HepG2 (cell line): ENCODE measurements around the gene FAM187B. TPM values are rescaled to one million over a fixed set of nuclear protein-coding genes. Genes with fewer than 3 reads are reported as not detected.

Experiments
- AHR ChIP-seq: IDR thresholded peaks from 2 replicates; pipeline ENCODE4 v1.6.1; 2018; ENCODE audit warnings: missing genetic modification reagents, missing compliant biosample characterization
- ARNT ChIP-seq: fragments of 450-650 bp; IDR thresholded peaks from 2 replicates; pipeline ENCODE4 v1.6.1; 2017
- CERS6 ChIP-seq: sonication (generic); formaldehyde crosslinking; IDR thresholded peaks from 2 replicates; pipeline ENCODE4 v1.5.0; 2020; ENCODE audit warnings: missing genetic modification reagents
- DNMT3B ChIP-seq: conservative IDR thresholded peaks from 2 replicates; pipeline ENCODE4 v1.6.1; 2016; ENCODE audit warnings: missing biosample characterization, control low read depth
- HNRNPLL ChIP-seq: fragments of 200-400 bp; formaldehyde crosslinking; IDR thresholded peaks from 2 replicates; pipeline ENCODE4 v1.6.1; 2017; ENCODE audit warnings: mild to moderate bottlenecking, low read depth, low read length; ENCODE audit not compliant: poor library complexity, severe bottlenecking
- KAT2B ChIP-seq: fragments of 150-350 bp; IDR thresholded peaks from 2 replicates; pipeline ENCODE4 v1.6.1; 2014; ENCODE audit warnings: low read depth, low read length, borderline replicate concordance
- KDM6A ChIP-seq: IDR thresholded peaks from 2 replicates; pipeline ENCODE4 v1.6.1; 2016; ENCODE audit warnings: low read depth
- MAZ ChIP-seq, 2 experiments: sonication (generic) in 1 of 2; formaldehyde crosslinking in 1 of 2; IDR thresholded peaks; 2 replicates each; pipeline versions ENCODE4 v1.5.0 to v1.6.1; 2012 to 2020; ENCODE audit warnings: low read depth in 2 of 2, mild to moderate bottlenecking in 2 of 2, borderline replicate concordance in 1 of 2, improper control_type of control experiment in 1 of 2, low read length in 1 of 2, missing genetic modification reagents in 1 of 2, moderate library complexity in 1 of 2
- PITX1 ChIP-seq: sonication (generic); formaldehyde crosslinking; IDR thresholded peaks from 2 replicates; pipeline ENCODE4 v1.5.1; 2020; ENCODE audit warnings: mild to moderate bottlenecking, missing genetic modification reagents
- REXO4 ChIP-seq: sonication (generic); formaldehyde crosslinking; IDR thresholded peaks from 2 replicates; pipeline ENCODE4 v1.8.0; 2022; ENCODE audit warnings: missing genetic modification reagents, mild to moderate bottlenecking, borderline replicate concordance
- SALL1 ChIP-seq: sonication (generic); formaldehyde crosslinking; IDR thresholded peaks from 2 replicates; pipeline ENCODE4 v1.8.0; 2022; ENCODE audit warnings: mild to moderate bottlenecking, missing genetic modification reagents
- WIZ ChIP-seq: sonication (generic); formaldehyde crosslinking; IDR thresholded peaks from 2 replicates; pipeline ENCODE4 v1.5.1; 2020; ENCODE audit warnings: mild to moderate bottlenecking, missing genetic modification reagents
- ZBTB7B ChIP-seq: sonication (generic); formaldehyde crosslinking; IDR thresholded peaks from 2 replicates; pipeline ENCODE4 v1.4.0; 2020; ENCODE audit warnings: missing genetic modification reagents
- ZNF282 ChIP-seq: fragments of 450-650 bp; IDR thresholded peaks from 2 replicates; pipeline ENCODE4 v1.6.1; 2018; ENCODE audit not compliant: partially characterized antibody
- ZNF75D ChIP-seq: sonication (generic); formaldehyde crosslinking; IDR thresholded peaks from 2 replicates; pipeline ENCODE4 v1.8.1; 2023; ENCODE audit warnings: missing genetic modification reagents, mild to moderate bottlenecking, borderline replicate concordance
- polyA plus RNA-seq, 8 experiments: library from polyadenylated mRNA; depleted of rRNA in 3 of 8; stranded (reverse) in 7 of 8; unstranded in 1 of 8; fragments of >200 nt; fragmentation: Illumina TruSeq in 4 of 8; extraction: Trizol in 4 of 8; gene quantifications; 2 replicates each; pipeline versions ENCODE4 v1.2.1 to v1.2.3, GENCODE V29; 2011 to 2016; ENCODE audit warnings: low read depth in 4 of 8, missing spikeins in 1 of 8, mixed read lengths in 1 of 8; ENCODE audit not compliant: insufficient read depth in 1 of 8
- total RNA-seq, 5 experiments: library from RNA; depleted of rRNA; stranded (reverse); fragments of >200 nt; fragmentation: Illumina TruSeq; extraction: Trizol; gene quantifications; 2 replicates each; pipeline ENCODE4 v1.2.3, GENCODE V29; 2016; ENCODE audit warnings: low read depth in 1 of 5
- TF ChIP-seq, protein P1 (sequence below): sonication (generic); formaldehyde crosslinking; IDR thresholded peaks from 2 replicates; pipeline ENCODE4 v1.8.0; 2022; ENCODE audit warnings: missing genetic modification reagents, mild to moderate bottlenecking, inconsistent platforms, borderline replicate concordance
- TF ChIP-seq, protein P2 (sequence below): sonication (generic); formaldehyde crosslinking; IDR thresholded peaks from 2 replicates; pipeline ENCODE4 v1.4.0; 2020; ENCODE audit warnings: missing genetic modification reagents
- TF ChIP-seq, protein P3 (sequence below): sonication (generic); formaldehyde crosslinking; IDR thresholded peaks from 2 replicates; pipeline ENCODE4 v1.8.0; 2022; ENCODE audit warnings: mild to moderate bottlenecking, missing genetic modification reagents, moderate library complexity
- TF ChIP-seq, protein P4 (sequence below), 2 experiments: sonication (generic) in 1 of 2; formaldehyde crosslinking in 1 of 2; IDR thresholded peaks; 2 replicates each; pipeline versions ENCODE4 v1.4.0 to v1.6.1; 2016 to 2020; ENCODE audit warnings: borderline replicate concordance in 1 of 2, low read depth in 1 of 2, mild to moderate bottlenecking in 1 of 2, missing genetic modification reagents in 1 of 2

FAM187B gene
- total and polyA plus RNA-seq, 2 of the 13 experiments (the other 11 are each of a cell fraction or from before 2014, with no cell fraction given) = not detected

DNA sequence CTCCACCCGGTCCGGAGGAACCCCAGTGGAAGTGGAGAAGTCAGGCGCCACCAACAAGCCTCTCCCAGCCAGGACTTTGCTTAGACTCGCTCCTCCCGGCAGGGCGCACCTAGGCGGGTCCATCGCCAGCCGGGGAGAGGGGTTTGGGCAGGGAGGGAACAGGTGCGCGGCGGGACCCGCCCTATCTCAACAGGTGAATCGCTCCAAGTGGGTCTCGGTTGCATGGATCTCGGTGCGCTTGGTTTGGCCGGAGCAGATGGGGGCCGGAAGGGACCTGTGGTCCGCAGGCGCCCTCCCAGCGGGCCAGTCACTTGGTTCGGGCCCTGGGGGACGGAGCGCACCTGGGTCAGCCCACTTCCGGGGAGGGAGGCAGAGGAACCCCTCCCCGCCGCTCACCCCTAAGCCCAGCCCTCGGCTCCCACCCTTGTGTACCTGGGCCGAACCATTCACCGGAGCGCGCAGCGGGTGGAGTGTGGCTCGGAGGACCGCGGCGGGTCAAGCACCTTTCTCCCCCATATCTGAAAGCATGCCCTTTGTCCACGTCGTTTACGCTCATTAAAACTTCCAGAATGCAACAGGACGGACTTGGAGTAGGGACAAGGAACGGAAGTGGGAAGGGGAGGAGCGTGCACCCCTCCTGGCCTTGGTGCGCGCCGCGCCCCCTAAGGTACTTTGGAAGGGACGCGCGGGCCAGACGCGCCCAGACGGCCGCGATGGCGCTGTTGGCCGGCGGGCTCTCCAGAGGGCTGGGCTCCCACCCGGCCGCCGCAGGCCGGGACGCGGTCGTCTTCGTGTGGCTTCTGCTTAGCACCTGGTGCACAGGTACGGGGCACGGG, 20.0 kb upstream of the FAM187B start, which contains the start of gene LSR (continued):
- no peak for TF ChIP-seq ZNF282
- peak; percentile 92 for TF ChIP-seq MAZ (IDR thresholded peaks at IDR 0.05; ENCODE audit: borderline replicate concordance, low read depth, low read length)
- peak; percentile 95 for TF ChIP-seq MAZ (CRISPR knock-in tag; IDR thresholded peaks at IDR 0.05; ENCODE audit: low read depth)
- TF ChIP-seq ZNF75D (CRISPR knock-in tag) = 0 out of 2 replicates have a peak, but pooled peaks have one; percentile 47
- TF ChIP-seq, protein P1, sequence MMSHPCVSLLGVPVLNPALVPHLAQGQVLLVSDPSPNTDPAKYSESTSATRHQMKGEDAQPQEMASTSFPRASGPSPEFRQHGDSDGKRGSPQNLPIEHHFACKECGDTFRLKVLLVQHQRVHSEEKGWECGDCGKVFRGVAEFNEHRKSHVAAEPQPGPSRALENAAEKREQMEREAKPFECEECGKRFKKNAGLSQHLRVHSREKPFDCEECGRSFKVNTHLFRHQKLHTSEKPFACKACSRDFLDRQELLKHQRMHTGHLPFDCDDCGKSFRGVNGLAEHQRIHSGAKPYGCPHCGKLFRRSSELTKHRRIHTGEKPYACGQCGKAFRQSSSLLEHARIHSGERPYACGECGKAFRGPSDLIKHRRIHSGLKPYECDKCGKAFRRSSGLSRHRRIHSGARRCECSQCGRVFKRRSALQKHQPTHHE (CRISPR knock-in tag) = peak; percentile 88
- no peak; the same call in 1 of the 2 replicates for TF ChIP-seq WIZ
- TF ChIP-seq AHR (CRISPR knock-in tag) = peak; percentile 61; the same call in 1 of the 2 replicates
- TF ChIP-seq, protein P2, sequence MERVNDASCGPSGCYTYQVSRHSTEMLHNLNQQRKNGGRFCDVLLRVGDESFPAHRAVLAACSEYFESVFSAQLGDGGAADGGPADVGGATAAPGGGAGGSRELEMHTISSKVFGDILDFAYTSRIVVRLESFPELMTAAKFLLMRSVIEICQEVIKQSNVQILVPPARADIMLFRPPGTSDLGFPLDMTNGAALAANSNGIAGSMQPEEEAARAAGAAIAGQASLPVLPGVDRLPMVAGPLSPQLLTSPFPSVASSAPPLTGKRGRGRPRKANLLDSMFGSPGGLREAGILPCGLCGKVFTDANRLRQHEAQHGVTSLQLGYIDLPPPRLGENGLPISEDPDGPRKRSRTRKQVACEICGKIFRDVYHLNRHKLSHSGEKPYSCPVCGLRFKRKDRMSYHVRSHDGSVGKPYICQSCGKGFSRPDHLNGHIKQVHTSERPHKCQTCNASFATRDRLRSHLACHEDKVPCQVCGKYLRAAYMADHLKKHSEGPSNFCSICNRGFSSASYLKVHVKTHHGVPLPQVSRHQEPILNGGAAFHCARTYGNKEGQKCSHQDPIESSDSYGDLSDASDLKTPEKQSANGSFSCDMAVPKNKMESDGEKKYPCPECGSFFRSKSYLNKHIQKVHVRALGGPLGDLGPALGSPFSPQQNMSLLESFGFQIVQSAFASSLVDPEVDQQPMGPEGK (CRISPR knock-in tag) = peak; percentile 76; the same call in 1 of the 2 replicates
- no peak for TF ChIP-seq KDM6A (CRISPR knock-in tag)
- TF ChIP-seq ARNT = no peak
- no peak for TF ChIP-seq KAT2B
- TF ChIP-seq PITX1 = 0 out of 2 replicates have a peak, but pooled peaks have one; percentile 42
- TF ChIP-seq CERS6 (CRISPR knock-in tag) = no peak
- TF ChIP-seq, protein P3, sequence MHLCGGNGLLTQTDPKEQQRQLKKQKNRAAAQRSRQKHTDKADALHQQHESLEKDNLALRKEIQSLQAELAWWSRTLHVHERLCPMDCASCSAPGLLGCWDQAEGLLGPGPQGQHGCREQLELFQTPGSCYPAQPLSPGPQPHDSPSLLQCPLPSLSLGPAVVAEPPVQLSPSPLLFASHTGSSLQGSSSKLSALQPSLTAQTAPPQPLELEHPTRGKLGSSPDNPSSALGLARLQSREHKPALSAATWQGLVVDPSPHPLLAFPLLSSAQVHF (CRISPR knock-in tag) = peak; percentile 56
- no peak for TF ChIP-seq REXO4 (CRISPR knock-in tag)
- TF ChIP-seq SALL1 = peak; percentile 73
- peak; percentile 92 for TF ChIP-seq HNRNPLL
- peak; percentile 94 for TF ChIP-seq ZBTB7B (CRISPR knock-in tag)
- TF ChIP-seq, protein P4, sequence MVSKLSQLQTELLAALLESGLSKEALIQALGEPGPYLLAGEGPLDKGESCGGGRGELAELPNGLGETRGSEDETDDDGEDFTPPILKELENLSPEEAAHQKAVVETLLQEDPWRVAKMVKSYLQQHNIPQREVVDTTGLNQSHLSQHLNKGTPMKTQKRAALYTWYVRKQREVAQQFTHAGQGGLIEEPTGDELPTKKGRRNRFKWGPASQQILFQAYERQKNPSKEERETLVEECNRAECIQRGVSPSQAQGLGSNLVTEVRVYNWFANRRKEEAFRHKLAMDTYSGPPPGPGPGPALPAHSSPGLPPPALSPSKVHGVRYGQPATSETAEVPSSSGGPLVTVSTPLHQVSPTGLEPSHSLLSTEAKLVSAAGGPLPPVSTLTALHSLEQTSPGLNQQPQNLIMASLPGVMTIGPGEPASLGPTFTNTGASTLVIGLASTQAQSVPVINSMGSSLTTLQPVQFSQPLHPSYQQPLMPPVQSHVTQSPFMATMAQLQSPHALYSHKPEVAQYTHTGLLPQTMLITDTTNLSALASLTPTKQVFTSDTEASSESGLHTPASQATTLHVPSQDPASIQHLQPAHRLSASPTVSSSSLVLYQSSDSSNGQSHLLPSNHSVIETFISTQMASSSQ (IDR thresholded peaks at IDR 0.05; ENCODE audit: low read depth) = no peak
- TF ChIP-seq, protein P4 (CRISPR knock-in tag; IDR thresholded peaks at IDR 0.05; ENCODE audit: borderline replicate concordance) = peak; percentile 72; the same call in 1 of the 2 replicates
- peak; percentile 78; the same call in 1 of the 2 replicates for TF ChIP-seq DNMT3B
